K562 (cell line): ENCODE results near the gene THADA. TPM values are rescaled to one million over a fixed set of nuclear protein-coding genes. Genes with fewer than 3 reads are reported as not detected.

ENCODE experiments used
- BHLHE40 ChIP-seq: IDR thresholded peaks from 2 replicates; pipeline ENCODE4 v1.6.1; 2011; ENCODE audit warnings: low read length, improper control_type of control experiment
- BRD9 ChIP-seq: fragments of 450-650 bp; IDR thresholded peaks from 2 replicates; pipeline ENCODE4 v1.6.1; 2018; ENCODE audit warnings: low read depth; ENCODE audit not compliant: partially characterized antibody
- CHD1 ChIP-seq: fragments of 200-600 bp; sonication (generic); IDR thresholded peaks from one replicate; pipeline ENCODE4 v1.6.1; 2012; ENCODE audit warnings: mild to moderate bottlenecking, moderate library complexity, low read length, inconsistent platforms
- DPF2 ChIP-seq: fragments of 450-650 bp; IDR thresholded peaks from 2 replicates; pipeline ENCODE4 v1.6.1; 2016
- ETV6 ChIP-seq, 3 experiments: fragments of 150-350 bp in 1 of 3; sonication (generic) in 1 of 3; formaldehyde crosslinking in 1 of 3; IDR thresholded peaks; 2 replicates each; pipeline versions ENCODE4 v1.6.1 to v1.8.0; 2014 to 2022; ENCODE audit warnings: borderline replicate concordance in 2 of 3, low read depth in 2 of 3, antibody characterized with exemption in 1 of 3, low read length in 1 of 3, mild to moderate bottlenecking in 1 of 3, missing genetic modification reagents in 1 of 3
- FOXJ2 ChIP-seq: fragments of 200-800 bp; sonication (Bioruptor generic); IDR thresholded peaks from 2 replicates; pipeline ENCODE4 v1.6.1; 2016; ENCODE audit warnings: missing genetic modification characterization, missing compliant biosample characterization
- FOXP1 ChIP-seq: sonication (generic); formaldehyde crosslinking; IDR thresholded peaks from 2 replicates; pipeline ENCODE4 v1.8.0; 2022; ENCODE audit warnings: mild to moderate bottlenecking, missing genetic modification reagents
- GTF2A2 ChIP-seq: IDR thresholded peaks from 2 replicates; pipeline ENCODE4 v1.6.1; 2016; ENCODE audit warnings: mild to moderate bottlenecking, missing genetic modification characterization, missing compliant biosample characterization
- KLF10 ChIP-seq: fragments of 250-450 bp; sonication (Bioruptor Pico); IDR thresholded peaks from 2 replicates; pipeline ENCODE4 v1.6.1; 2021; ENCODE audit warnings: matching md5 sums
- MIER1 ChIP-seq: fragments of 450-650 bp; IDR thresholded peaks from 2 replicates; pipeline ENCODE4 v1.6.1; 2016; ENCODE audit warnings: antibody characterized with exemption, mild to moderate bottlenecking, low read depth
- MXI1 ChIP-seq: IDR thresholded peaks from 2 replicates; pipeline ENCODE4 v1.6.1; 2011; ENCODE audit warnings: low read depth, mild to moderate bottlenecking, improper control_type of control experiment, low read length
- POLR2G ChIP-seq: fragments of 200-400 bp; formaldehyde crosslinking; IDR thresholded peaks from 2 replicates; pipeline ENCODE4 v1.6.1; 2017; ENCODE audit warnings: low read depth, mild to moderate bottlenecking, antibody characterized with exemption, low read length, moderate library complexity
- RBM22 ChIP-seq: fragments of 200-400 bp; formaldehyde crosslinking; IDR thresholded peaks from 2 replicates; pipeline ENCODE4 v1.6.1; 2018; ENCODE audit warnings: low read length, low read depth; ENCODE audit not compliant: poor library complexity, severe bottlenecking
- SNIP1 ChIP-seq: fragments of 450-650 bp; IDR thresholded peaks from 2 replicates; pipeline ENCODE4 v1.7.1; 2017; ENCODE audit warnings: low read depth, mild to moderate bottlenecking
- TEAD1 ChIP-seq, 2 experiments: fragments of 450-650 bp in 1 of 2; sonication (generic) in 1 of 2; formaldehyde crosslinking; IDR thresholded peaks; 2 replicates each; pipeline versions ENCODE4 v1.4.0 to v1.8.0; 2020 to 2022; ENCODE audit warnings: mild to moderate bottlenecking in 2 of 2, missing genetic modification reagents in 1 of 2
- THRAP3 ChIP-seq: fragments of 450-650 bp; IDR thresholded peaks from 2 replicates; pipeline ENCODE4 v1.6.1; 2016; ENCODE audit warnings: mild to moderate bottlenecking, inconsistent platforms, borderline replicate concordance
- ZNF12 ChIP-seq: sonication (generic); formaldehyde crosslinking; IDR thresholded peaks from 2 replicates; pipeline ENCODE4 v1.4.0; 2020; ENCODE audit warnings: mild to moderate bottlenecking, missing genetic modification reagents
- ZNF232 ChIP-seq: sonication (generic); formaldehyde crosslinking; IDR thresholded peaks from 2 replicates; pipeline ENCODE4 v1.8.0; 2022; ENCODE audit warnings: mild to moderate bottlenecking, missing genetic modification reagents
- polyA plus RNA-seq, 8 experiments: library from polyadenylated mRNA; depleted of rRNA in 4 of 8; stranded (reverse) in 5 of 8; unstranded in 3 of 8; fragments of >200 nt; fragmentation: Nextera tagmentation in 2 of 8; fragmentation: Illumina TruSeq in 1 of 8; extraction: Ambion mirVana in 2 of 8; extraction: Trizol in 1 of 8; gene quantifications; 2 replicates each; pipeline versions ENCODE4 v1.2.1 to v1.2.3, GENCODE V29; 2011 to 2014; ENCODE audit warnings: inconsistent platforms in 1 of 8, missing spikeins in 1 of 8
- total RNA-seq, 7 experiments: library from RNA; depleted of rRNA in 6 of 7; stranded (reverse); fragments of >200 nt in 6 of 7; fragmentation: Illumina TruSeq in 2 of 7; extraction: Trizol in 2 of 7; gene quantifications; 2 replicates each; pipeline versions ENCODE4 v1.2.1 to v1.2.3, GENCODE V29; 2011 to 2021; ENCODE audit warnings: low replicate concordance in 1 of 7
- TF ChIP-seq, protein P1 (sequence below): IDR thresholded peaks from 2 replicates; pipeline ENCODE4 v1.6.1; 2014; ENCODE audit warnings: antibody characterized with exemption
- TF ChIP-seq, protein P2 (sequence below), 2 experiments: IDR thresholded peaks; 2 replicates each; pipeline ENCODE4 v1.6.1; 2012; ENCODE audit warnings: improper control_type of control experiment in 2 of 2, low read depth in 2 of 2, low read length in 2 of 2, borderline replicate concordance in 1 of 2
- TF ChIP-seq, protein P3 (sequence below): sonication (generic); formaldehyde crosslinking; IDR thresholded peaks from 2 replicates; pipeline ENCODE4 v1.8.0; 2022; ENCODE audit warnings: mild to moderate bottlenecking, low read depth, missing genetic modification reagents

THADA gene
- total and polyA plus RNA-seq, 9 of the 15 experiments (the other 6 are each of a cell fraction or from before 2014, with no cell fraction given) = 17.8 to 34.7 (median 31.9) TPM

DNA sequence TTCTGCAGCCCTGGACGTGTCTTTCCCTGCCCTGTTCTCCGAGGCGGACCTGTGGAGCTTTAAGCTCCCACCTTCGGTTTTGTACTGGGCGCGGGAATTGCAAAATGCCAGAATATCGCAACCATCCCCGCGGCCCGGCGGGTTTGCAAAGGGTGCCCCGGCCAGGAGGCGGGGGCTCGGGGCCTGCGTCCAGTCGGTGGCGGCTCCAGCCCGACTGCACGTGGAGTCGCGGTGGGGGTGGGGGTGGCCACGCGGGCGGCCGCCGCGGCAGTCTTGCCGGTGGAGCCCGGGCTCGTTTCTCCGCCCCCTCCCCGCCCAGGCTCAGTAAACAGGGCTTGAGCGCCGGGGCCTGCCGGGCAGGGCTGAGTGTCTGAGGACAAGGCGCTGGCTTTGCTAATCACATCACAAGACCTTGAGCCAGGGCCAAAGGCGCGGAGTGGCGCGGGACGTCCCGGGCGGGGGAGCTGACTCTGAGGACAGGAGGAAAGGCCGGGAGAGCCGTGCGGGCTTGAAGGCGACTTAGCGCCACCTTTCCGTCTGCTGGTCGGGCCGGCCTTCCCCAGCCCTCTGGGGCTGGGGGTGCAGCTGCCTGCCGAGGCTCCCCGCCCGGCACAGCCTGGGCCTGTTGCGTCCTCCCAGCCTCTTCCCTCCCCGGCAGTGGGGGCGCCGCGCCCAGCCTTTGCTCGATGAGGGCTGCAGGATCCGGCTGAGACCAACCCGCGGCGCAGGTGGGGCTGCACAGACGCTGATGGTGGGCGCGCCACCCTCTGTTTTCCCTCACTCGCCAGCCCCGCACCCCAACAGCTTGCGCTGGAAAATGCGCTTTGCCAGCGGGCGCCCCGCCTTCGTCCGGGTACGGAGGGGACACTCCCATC is 368.6 kb downstream of the THADA start (continued):
- TF ChIP-seq TEAD1 (CRISPR knock-in tag; IDR thresholded peaks at IDR 0.05) (peak in 1 of 2 experiments; percentile 14; a peak in 1 of 4 replicates), FOXJ2 (tag) (peak; percentile 95), FOXP1 (peak; percentile 45; the same call in 1 of the 2 replicates), POLR2G (peak; percentile 64), DPF2 (peak; percentile 50), ZNF232 (CRISPR knock-in tag) (peak; percentile 83; the same call in 1 of the 2 replicates), MIER1 (no peak), CHD1 (peak; percentile 76), BRD9 (peak; percentile 60), MXI1 (peak; percentile 46; the same call in 1 of the 2 replicates), ZNF12 (no peak), RBM22 (peak; percentile 70), ETV6 (IDR thresholded peaks at IDR 0.05; ENCODE audit: borderline replicate concordance in 1 of 2, low read depth in 2 of 2, low read length in 1 of 2) (no peak), ETV6 (CRISPR knock-in tag; IDR thresholded peaks at IDR 0.05; ENCODE audit: borderline replicate concordance) (0 out of 2 replicates have a peak, but pooled peaks have one; percentile 67), THRAP3 (no peak), KLF10 (CRISPR knock-in tag) (0 out of 2 replicates have a peak, but pooled peaks have one; percentile 27), BHLHE40 (peak; percentile 64; the same call in 1 of the 2 replicates), SNIP1 (no peak), GTF2A2 (0 out of 2 replicates have a peak, but pooled peaks have one; percentile 6)
- TF ChIP-seq, protein P1, sequence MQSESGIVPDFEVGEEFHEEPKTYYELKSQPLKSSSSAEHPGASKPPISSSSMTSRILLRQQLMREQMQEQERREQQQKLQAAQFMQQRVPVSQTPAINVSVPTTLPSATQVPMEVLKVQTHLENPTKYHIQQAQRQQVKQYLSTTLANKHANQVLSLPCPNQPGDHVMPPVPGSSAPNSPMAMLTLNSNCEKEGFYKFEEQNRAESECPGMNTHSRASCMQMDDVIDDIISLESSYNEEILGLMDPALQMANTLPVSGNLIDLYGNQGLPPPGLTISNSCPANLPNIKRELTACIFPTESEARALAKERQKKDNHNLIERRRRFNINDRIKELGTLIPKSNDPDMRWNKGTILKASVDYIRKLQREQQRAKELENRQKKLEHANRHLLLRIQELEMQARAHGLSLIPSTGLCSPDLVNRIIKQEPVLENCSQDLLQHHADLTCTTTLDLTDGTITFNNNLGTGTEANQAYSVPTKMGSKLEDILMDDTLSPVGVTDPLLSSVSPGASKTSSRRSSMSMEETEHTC = peak; percentile 69; the same call in 1 of the 2 replicates
- TF ChIP-seq, protein P2, sequence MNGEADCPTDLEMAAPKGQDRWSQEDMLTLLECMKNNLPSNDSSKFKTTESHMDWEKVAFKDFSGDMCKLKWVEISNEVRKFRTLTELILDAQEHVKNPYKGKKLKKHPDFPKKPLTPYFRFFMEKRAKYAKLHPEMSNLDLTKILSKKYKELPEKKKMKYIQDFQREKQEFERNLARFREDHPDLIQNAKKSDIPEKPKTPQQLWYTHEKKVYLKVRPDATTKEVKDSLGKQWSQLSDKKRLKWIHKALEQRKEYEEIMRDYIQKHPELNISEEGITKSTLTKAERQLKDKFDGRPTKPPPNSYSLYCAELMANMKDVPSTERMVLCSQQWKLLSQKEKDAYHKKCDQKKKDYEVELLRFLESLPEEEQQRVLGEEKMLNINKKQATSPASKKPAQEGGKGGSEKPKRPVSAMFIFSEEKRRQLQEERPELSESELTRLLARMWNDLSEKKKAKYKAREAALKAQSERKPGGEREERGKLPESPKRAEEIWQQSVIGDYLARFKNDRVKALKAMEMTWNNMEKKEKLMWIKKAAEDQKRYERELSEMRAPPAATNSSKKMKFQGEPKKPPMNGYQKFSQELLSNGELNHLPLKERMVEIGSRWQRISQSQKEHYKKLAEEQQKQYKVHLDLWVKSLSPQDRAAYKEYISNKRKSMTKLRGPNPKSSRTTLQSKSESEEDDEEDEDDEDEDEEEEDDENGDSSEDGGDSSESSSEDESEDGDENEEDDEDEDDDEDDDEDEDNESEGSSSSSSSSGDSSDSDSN (IDR thresholded peaks at IDR 0.05; ENCODE audit: borderline replicate concordance in 1 of 2, low read depth in 2 of 2, low read length in 2 of 2) = peak in 1 of 2 experiments; percentile 76; a peak in 3 of 4 replicates
- TF ChIP-seq, protein P3, sequence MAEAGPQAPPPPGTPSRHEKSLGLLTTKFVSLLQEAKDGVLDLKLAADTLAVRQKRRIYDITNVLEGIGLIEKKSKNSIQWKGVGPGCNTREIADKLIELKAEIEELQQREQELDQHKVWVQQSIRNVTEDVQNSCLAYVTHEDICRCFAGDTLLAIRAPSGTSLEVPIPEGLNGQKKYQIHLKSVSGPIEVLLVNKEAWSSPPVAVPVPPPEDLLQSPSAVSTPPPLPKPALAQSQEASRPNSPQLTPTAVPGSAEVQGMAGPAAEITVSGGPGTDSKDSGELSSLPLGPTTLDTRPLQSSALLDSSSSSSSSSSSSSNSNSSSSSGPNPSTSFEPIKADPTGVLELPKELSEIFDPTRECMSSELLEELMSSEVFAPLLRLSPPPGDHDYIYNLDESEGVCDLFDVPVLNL (CRISPR knock-in tag) = no peak
